T-cell (primary cell): ENCODE results near the gene DEAF1. TPM values are rescaled to one million over a fixed set of nuclear protein-coding genes. Genes with fewer than 3 reads are reported as not detected.
A peak's percentile ranks its signal among the peaks of the same experiment; 100 is the strongest.

ENCODE experiments used
- ATAC-seq, 4 experiments: fragments of 200-7000 bp in 3 of 4; fragments of 150-1000 bp in 1 of 4; cut with Tn5 transposase; replicated peaks in 1 of 4; 1 replicate in 3 of 4; 2 replicates in 1 of 4; pipeline ENCODE4 v1.10.0; 2021; ENCODE audit warnings: moderate library complexity in 3 of 4, mild to moderate bottlenecking in 2 of 4, moderate number of reproducible peaks in 1 of 4
- CTCF ChIA-PET, 2 donors: fragments of 300-600 bp; sonication (Branson Sonifier 250); formaldehyde crosslinking; loops; one replicate each; lab custom pipeline; 2022; ENCODE audit warnings: antibody characterized with exemption in 2 of 2; lab: Charles Lee
- POLR2A ChIA-PET, 2 donors: fragments of 300-600 bp; sonication (Branson Sonifier 250); formaldehyde crosslinking; loops; one replicate each; lab custom pipeline; 2022; ENCODE audit warnings: antibody characterized with exemption in 2 of 2; lab: Charles Lee
- DNase-seq, 35 experiments: peaks; one replicate each; pipeline versions ENCODE4 v3.0.0 to v3.0.0-alpha.2; 2013 to 2023
- H3K27ac ChIP-seq: one replicate; pipeline ENCODE4 v1.5.1; 2013; ENCODE audit warnings: low read length
- H3K27me3 ChIP-seq, 2 experiments: replicated peaks in 1 of 2; 1 replicate in 1 of 2; 2 replicates in 1 of 2; pipeline versions ENCODE4 v1.6.1 to v1.7.0; 2013; ENCODE audit warnings: low read length in 1 of 2, mixed read lengths in 1 of 2; ENCODE audit not compliant: control insufficient read depth in 2 of 2, insufficient read depth in 2 of 2; ENCODE audit errors: extremely low read depth in 1 of 2
- H3K36me3 ChIP-seq, 2 donors: 1 replicate in 1 of 2; 2 replicates in 1 of 2; pipeline versions ENCODE4 v1.6.1 to v1.7.0; 2013; ENCODE audit warnings: low read length in 1 of 2; ENCODE audit not compliant: control insufficient read depth in 2 of 2, insufficient read depth in 1 of 2; ENCODE audit errors: extremely low read depth in 1 of 2
- H3K4me1 ChIP-seq, 2 experiments: 1 replicate in 1 of 2; 2 replicates in 1 of 2; pipeline versions ENCODE4 v1.6.1 to v1.7.0; 2013; ENCODE audit warnings: low read length in 2 of 2, mixed read lengths in 1 of 2; ENCODE audit not compliant: insufficient read depth in 2 of 2, control insufficient read depth in 1 of 2; ENCODE audit errors: extremely low read depth in 1 of 2
- H3K4me3 ChIP-seq, 2 donors: 1 replicate in 1 of 2; 2 replicates in 1 of 2; pipeline versions ENCODE4 v1.5.1 to v1.7.0; 2013; ENCODE audit warnings: mild to moderate bottlenecking in 2 of 2, low read length in 1 of 2, moderate library complexity in 1 of 2; ENCODE audit not compliant: control insufficient read depth in 1 of 2; ENCODE audit errors: extremely low read depth in 1 of 2
- H3K9me3 ChIP-seq: 2 replicates; pipeline ENCODE4 v1.7.0; 2013
- H3K27ac Mint-ChIP-seq, 2 donors: one replicate each; pipeline ENCODE4 v1.8.0; 2020 to 2021; ENCODE audit warnings: mild to moderate bottlenecking in 2 of 2, mixed read lengths in 2 of 2
- H3K27me3 Mint-ChIP-seq, 2 donors: one replicate each; pipeline ENCODE4 v1.8.0; 2021 to 2022; ENCODE audit warnings: mixed read lengths in 2 of 2
- H3K36me3 Mint-ChIP-seq: one replicate; pipeline ENCODE4 v1.8.0; 2021; ENCODE audit warnings: mixed read lengths
- H3K4me1 Mint-ChIP-seq, 3 donors: one replicate each; pipeline ENCODE4 v1.8.0; 2020 to 2022; ENCODE audit warnings: mixed read lengths in 3 of 3, mild to moderate bottlenecking in 1 of 3
- H3K4me3 Mint-ChIP-seq, 3 donors: one replicate each; pipeline ENCODE4 v1.8.0; 2020 to 2022; ENCODE audit warnings: mild to moderate bottlenecking in 3 of 3, mixed read lengths in 3 of 3, moderate library complexity in 3 of 3
- H3K9me3 Mint-ChIP-seq, 3 donors: one replicate each; pipeline ENCODE4 v1.8.0; 2020 to 2022; ENCODE audit warnings: mixed read lengths in 3 of 3
- WGBS: methylation state at CpG from one replicate; pipeline ENCODE4 v1.1.5; 2013; ENCODE audit warnings: missing lambda C conversion rate; ENCODE audit not compliant: insufficient coverage; 5-methylcytosine and 5-hydroxymethylcytosine counted together
- total RNA-seq, 35 experiments: library from RNA in 6 of 35; stranded (reverse) in 6 of 35; fragments of 120-200 nt in 1 of 35; gene quantifications; one replicate each; pipeline versions ENCODE4 v1.2.1 to v1.2.4 and lab custom pipeline; 2013 to 2026

The DEAF1 gene
- total RNA-seq, 5 donors from 2014 or later (not counting 1 experiment from before 2014, with no cell fraction given) = 55.8 to 121 (median 57.3) TPM

GRCh38 chr11:665704-666281 lies 29.2 kb downstream of the DEAF1 start:
- CTCF ChIA-PET = no interaction called here
- no peak overlapping the region for H3K27ac ChIP-seq
- Mint-ChIP-seq H3K27me3 (no peaks in the 10 kb centered on the region), H3K9me3 (no peaks in the 10 kb centered on the region), H3K4me1 (peaks cover 0 to 7% (median 0%) of the 10 kb centered on the region in 3 donors), H3K27ac (no peak overlapping the region), H3K4me3 (no peak overlapping the region), H3K36me3 (peaks cover 18% of the 10 kb centered on the region)
- ATAC-seq (no peak), DNase-seq (no peak)
- no peaks in the 10 kb centered on the region for H3K9me3 ChIP-seq
- H3K4me3 ChIP-seq = no peak overlapping the region
- no peaks in the 10 kb centered on the region for H3K4me1 ChIP-seq
- no peaks in the 10 kb centered on the region for H3K27me3 ChIP-seq
- POLR2A ChIA-PET = interaction anchor here in 1 of 2 donors (0.5 kb wide), 1 partner anchor 59 kb away, joined by 3 read pairs; no protein-coding TSS in a partner anchor
- H3K36me3 ChIP-seq = peaks cover 17 to 23% of the 10 kb centered on the region in 2 donors
- 86% methylated on average over 10 of the region's 11 CpGs for WGBS

- CTCF ChIA-PET = interaction anchor here in 1 of 2 donors (0.6 kb wide), 1 partner anchor 16 kb away, joined by 3 read pairs; no protein-coding TSS in a partner anchor
- H3K9me3 Mint-ChIP-seq = no peaks in the 10 kb centered on the region
- ATAC-seq (no peak), DNase-seq (no peak)
- H3K4me3 ChIP-seq = no peak overlapping the region
- POLR2A ChIA-PET = no interaction called here
- H3K4me1 Mint-ChIP-seq = peaks cover 0 to 7% (median 0%) of the 10 kb centered on the region in 3 donors
- H3K27me3 ChIP-seq = no peaks in the 10 kb centered on the region
- no peaks in the 10 kb centered on the region for H3K27me3 Mint-ChIP-seq
- H3K36me3 Mint-ChIP-seq = peaks cover 18% of the 10 kb centered on the region
- no peaks in the 10 kb centered on the region for H3K9me3 ChIP-seq
- H3K4me1 ChIP-seq = no peaks in the 10 kb centered on the region
- WGBS = 96% methylated on average over 5 of the region's 15 CpGs
- no peak overlapping the region for H3K4me3 Mint-ChIP-seq
- H3K27ac Mint-ChIP-seq = no peak overlapping the region
- H3K36me3 ChIP-seq = peaks cover 23% of the 10 kb centered on the region in 2 donors
- no peak overlapping the region for H3K27ac ChIP-seq
Observed at GRCh38 chr11:665062-665703, 29.8 kb downstream of the DEAF1 start.

- Mint-ChIP-seq H3K4me1 (peaks cover 0 to 7% (median 0%) of the 10 kb centered on the region in 3 donors), H3K27ac (no peak overlapping the region), H3K4me3 (no peak overlapping the region), H3K36me3 (peaks cover 22% of the 10 kb centered on the region), H3K27me3 (no peaks in the 10 kb centered on the region), H3K9me3 (no peaks in the 10 kb centered on the region)
- H3K27me3 ChIP-seq = no peaks in the 10 kb centered on the region
- H3K9me3 ChIP-seq = no peaks in the 10 kb centered on the region
- POLR2A ChIA-PET = no interaction called here
- no peak overlapping the region for H3K4me3 ChIP-seq
- CTCF ChIA-PET = no interaction called here
- H3K27ac ChIP-seq = no peak overlapping the region
- peak in 3 of 4 experiments; percentile 45 to 61 (median 56) for ATAC-seq
- H3K4me1 ChIP-seq = no peaks in the 10 kb centered on the region
- H3K36me3 ChIP-seq = peaks cover 30 to 35% of the 10 kb centered on the region in 2 donors
- DNase-seq = peak in 16 of 35 experiments; percentile 9 to 54 (median 34)
- 75% methylated on average over 11 of the region's 15 CpGs for WGBS
Observed at GRCh38 chr11:662689-663274, 32.2 kb downstream of the DEAF1 start.

- Histone ChIP-seq H3K4me1 (no peaks in the 10 kb centered on the region), H3K27me3 (no peaks in the 10 kb centered on the region), H3K4me3 (no peak overlapping the region), H3K27ac (no peak overlapping the region), H3K9me3 (no peaks in the 10 kb centered on the region), H3K36me3 (peaks cover 19 to 39% of the 10 kb centered on the region in 2 donors)
- Mint-ChIP-seq H3K27ac (no peak overlapping the region), H3K36me3 (peaks cover 15% of the 10 kb centered on the region), H3K4me1 (peaks cover 0 to 7% (median 0%) of the 10 kb centered on the region in 3 donors), H3K4me3 (no peak overlapping the region), H3K27me3 (no peaks in the 10 kb centered on the region), H3K9me3 (no peaks in the 10 kb centered on the region)
- ATAC-seq (no peak), DNase-seq (no peak)
- CTCF ChIA-PET = interaction anchor here in 1 of 2 donors (0.6 kb wide), 1 partner anchor 72 kb away, joined by 5 read pairs; no protein-coding TSS in a partner anchor
- POLR2A ChIA-PET = interaction anchor here (0.5 to 0.8 kb wide), 3 partner anchors 9 to 62 kb away, joined by 3 to 5 read pairs (median 4); partner anchors contain the start of genes DEAF1 (in 1 of the 2) and TMEM80 (in 1 of the 2)
- 96% methylated on average over 16 of the region's 19 CpGs for WGBS
Observed at GRCh38 chr11:660681-661444, 34.2 kb downstream of the DEAF1 start.

- peaks cover 16 to 39% of the 10 kb centered on the region in 2 donors for H3K36me3 ChIP-seq
- CTCF ChIA-PET = interaction anchor here in 1 of 2 donors (0.6 kb wide), 1 partner anchor 71 kb away, joined by 5 read pairs; no protein-coding TSS in a partner anchor
Observed at GRCh38 chr11:660281-660680, 34.7 kb downstream of the DEAF1 start.

More at GRCh38 chr11:660281-660680, 34.7 kb downstream of the DEAF1 start:
- Mint-ChIP-seq H3K4me1 (peaks cover 0 to 7% (median 0%) of the 10 kb centered on the region in 3 donors), H3K36me3 (peaks cover 13% of the 10 kb centered on the region), H3K4me3 (no peak overlapping the region), H3K27ac (no peak overlapping the region), H3K9me3 (no peaks in the 10 kb centered on the region), H3K27me3 (no peaks in the 10 kb centered on the region)
- WGBS = 95% methylated on average over 11 of the region's 19 CpGs
- POLR2A ChIA-PET = interaction anchor here (0.5 to 0.6 kb wide), 2 partner anchors 9 to 63 kb away, joined by 4 to 5 read pairs; no protein-coding TSS in a partner anchor
- no peaks in the 10 kb centered on the region for H3K4me1 ChIP-seq
- no peaks in the 10 kb centered on the region for H3K9me3 ChIP-seq
- ATAC-seq (no peak), DNase-seq (no peak)
- no peak overlapping the region for H3K4me3 ChIP-seq
- no peak overlapping the region for H3K27ac ChIP-seq
- no peaks in the 10 kb centered on the region for H3K27me3 ChIP-seq
